Mucosa of rectum (tissue), 2 donors: Measurements from ENCODE around the gene CPA1.

Source experiments
- H3K27ac ChIP-seq, 2 donors: one replicate each; pipeline ENCODE4 v1.7.0; 2013; ENCODE audit warnings: inconsistent platforms in 2 of 2, low read depth in 2 of 2, low read length in 2 of 2
- H3K27me3 ChIP-seq, 2 donors: one replicate each; pipeline ENCODE4 v1.7.0; 2013; ENCODE audit warnings: low read length in 2 of 2; ENCODE audit not compliant: control insufficient read depth in 2 of 2, insufficient read depth in 2 of 2
- H3K36me3 ChIP-seq, 2 donors: one replicate each; pipeline ENCODE4 v1.7.0; 2013; ENCODE audit warnings: low read length in 2 of 2; ENCODE audit not compliant: control insufficient read depth in 2 of 2, insufficient read depth in 2 of 2
- H3K4me1 ChIP-seq, 2 donors: one replicate each; pipeline ENCODE4 v1.7.0; 2013; ENCODE audit warnings: low read length in 2 of 2, mild to moderate bottlenecking in 1 of 2; ENCODE audit not compliant: control insufficient read depth in 2 of 2, insufficient read depth in 2 of 2
- H3K4me3 ChIP-seq, 2 donors: one replicate each; pipeline ENCODE4 v1.7.0; 2013; ENCODE audit warnings: low read length in 2 of 2
- H3K9ac ChIP-seq, 2 donors: one replicate each; pipeline ENCODE4 v1.7.0; 2013; ENCODE audit warnings: low read length in 2 of 2, low read depth in 1 of 2, mild to moderate bottlenecking in 1 of 2
- H3K9me3 ChIP-seq, 2 donors: one replicate each; pipeline ENCODE4 v1.7.0; 2013; ENCODE audit warnings: low read length in 2 of 2; ENCODE audit not compliant: control insufficient read depth in 2 of 2
- donor health status: healthy.
- donor health status: Normal muscosa, but diverticular disease.

The CPA1 gene

GRCh38 chr7:130356121-130356875, 24.0 kb upstream of the CPA1 start:
- H3K4me1 ChIP-seq, result peaks cover 2 to 13% of the 10 kb centered on the region in 2 donors
- no peaks in the 10 kb centered on the region for H3K27me3 ChIP-seq
- no peak overlapping the region for H3K9ac ChIP-seq
- H3K4me3 ChIP-seq, result no peak overlapping the region
- H3K9me3 ChIP-seq, result peaks cover 0 to 4% of the 10 kb centered on the region in 2 donors
- peak overlapping the region; percentile 59 to 74 for H3K27ac ChIP-seq
- H3K36me3 ChIP-seq, result no peaks in the 10 kb centered on the region

GRCh38 chr7:130356876-130357611, 23.2 kb upstream of the CPA1 start:
- Histone ChIP-seq H3K4me1 (peaks cover 2 to 7% of the 10 kb centered on the region in 2 donors), H3K9ac (no peak overlapping the region)

GRCh38 chr7:130358471-130358870, 21.8 kb upstream of the CPA1 start:
- peaks cover 0 to 4% of the 10 kb centered on the region in 2 donors for H3K9me3 ChIP-seq
- no peaks in the 10 kb centered on the region for H3K36me3 ChIP-seq
- peaks cover 2 to 3% of the 10 kb centered on the region in 2 donors for H3K4me1 ChIP-seq
- H3K27me3 ChIP-seq, result no peaks in the 10 kb centered on the region
- H3K9ac ChIP-seq, result no peak overlapping the region
- H3K4me3 ChIP-seq, result no peak overlapping the region
- no peak overlapping the region for H3K27ac ChIP-seq

More at GRCh38 chr7:130356876-130357611, 23.2 kb upstream of the CPA1 start:
- H3K4me3 ChIP-seq, result no peak overlapping the region
- H3K36me3 ChIP-seq, result no peaks in the 10 kb centered on the region
- peaks cover 0 to 4% of the 10 kb centered on the region in 2 donors for H3K9me3 ChIP-seq
- H3K27ac ChIP-seq, result peak overlapping the region; percentile 59 to 74
- H3K27me3 ChIP-seq, result no peaks in the 10 kb centered on the region

GRCh38 chr7:130359276-130359857, 20.9 kb upstream of the CPA1 start:
- no peak overlapping the region for H3K27ac ChIP-seq
- no peaks in the 10 kb centered on the region for H3K27me3 ChIP-seq
- peaks cover 2 to 3% of the 10 kb centered on the region in 2 donors for H3K4me1 ChIP-seq

GRCh38 chr7:130360518-130360917, 19.8 kb upstream of the CPA1 start:
- Histone ChIP-seq H3K9me3 (peaks cover 0 to 4% of the 10 kb centered on the region in 2 donors), H3K4me1 (peaks cover 2 to 3% of the 10 kb centered on the region in 2 donors), H3K36me3 (no peaks in the 10 kb centered on the region), H3K4me3 (no peak overlapping the region), H3K9ac (no peak overlapping the region), H3K27me3 (no peaks in the 10 kb centered on the region), H3K27ac (no peak overlapping the region)

More at GRCh38 chr7:130359276-130359857, 20.9 kb upstream of the CPA1 start:
- Histone ChIP-seq H3K4me3 (no peak overlapping the region), H3K36me3 (no peaks in the 10 kb centered on the region), H3K9ac (no peak overlapping the region), H3K9me3 (peaks cover 0 to 4% of the 10 kb centered on the region in 2 donors)

GRCh38 chr7:130361681-130362080, 18.6 kb upstream of the CPA1 start:
- no peak overlapping the region for H3K9ac ChIP-seq
- H3K9me3 ChIP-seq, result peaks cover 0 to 4% of the 10 kb centered on the region in 2 donors
- H3K27ac ChIP-seq, result no peak overlapping the region
- no peaks in the 10 kb centered on the region for H3K36me3 ChIP-seq
- H3K27me3 ChIP-seq, result no peaks in the 10 kb centered on the region
- peaks cover under 1 to 5% of the 10 kb centered on the region in 2 donors for H3K4me1 ChIP-seq
- H3K4me3 ChIP-seq, result no peak overlapping the region

GRCh38 chr7:130362251-130362816, 18.0 kb upstream of the CPA1 start:
- Histone ChIP-seq H3K4me1 (peaks cover 0 to 6% of the 10 kb centered on the region in 2 donors), H3K36me3 (no peaks in the 10 kb centered on the region), H3K27me3 (no peaks in the 10 kb centered on the region), H3K4me3 (no peak overlapping the region), H3K27ac (no peak overlapping the region), H3K9ac (no peak overlapping the region), H3K9me3 (peaks cover 0 to 4% of the 10 kb centered on the region in 2 donors)

GRCh38 chr7:130363026-130363847, 17.1 kb upstream of the CPA1 start:
- Histone ChIP-seq H3K27ac (no peak overlapping the region), H3K9ac (no peak overlapping the region)

GRCh38 chr7:130364451-130364850, 15.8 kb upstream of the CPA1 start:
- peaks cover 4 to 6% of the 10 kb centered on the region in 2 donors for H3K4me1 ChIP-seq
- no peaks in the 10 kb centered on the region for H3K27me3 ChIP-seq
- H3K9ac ChIP-seq, result no peak overlapping the region
- peaks cover 0 to under 1% of the 10 kb centered on the region in 2 donors for H3K9me3 ChIP-seq
- no peak overlapping the region for H3K27ac ChIP-seq
- H3K36me3 ChIP-seq, result no peaks in the 10 kb centered on the region
- H3K4me3 ChIP-seq, result no peak overlapping the region

More at GRCh38 chr7:130363026-130363847, 17.1 kb upstream of the CPA1 start:
- H3K4me3 ChIP-seq, result no peak overlapping the region
- peaks cover 0 to 4% of the 10 kb centered on the region in 2 donors for H3K9me3 ChIP-seq
- H3K4me1 ChIP-seq, result peaks cover 0 to 6% of the 10 kb centered on the region in 2 donors
- H3K27me3 ChIP-seq, result no peaks in the 10 kb centered on the region
- H3K36me3 ChIP-seq, result no peaks in the 10 kb centered on the region
